Subcutaneous adipose tissue (tissue), 4 donors: ENCODE data around the gene LAMB4. TPM values are rescaled to one million over a fixed set of nuclear protein-coding genes. Genes with fewer than 3 reads are reported as not detected.

ENCODE experiments used
- CTCF ChIP-seq: fragments of 450-650 bp; IDR thresholded peaks from one replicate; pipeline ENCODE4 v1.5.1; 2016; ENCODE audit warnings: low read depth, mild to moderate bottlenecking, control low read depth, antibody characterized with exemption, moderate library complexity
- total RNA-seq, 4 donors: library from RNA; depleted of rRNA; stranded (reverse); fragments of >200 nt; gene quantifications; one replicate each; pipeline ENCODE4 v1.1.0, GENCODE V29; 2016

The LAMB4 gene
- total RNA-seq, 4 donors from 2014 or later: not detected

GRCh38 chr7:108001764-108002725 is 128.1 kb downstream of the LAMB4 start:
- no peak for TF ChIP-seq CTCF

- TF ChIP-seq CTCF: no peak
Observed at GRCh38 chr7:108000875-108001763, 129.0 kb downstream of the LAMB4 start.

- no peak for TF ChIP-seq CTCF
Observed at GRCh38 chr7:107999779-108000560, 130.2 kb downstream of the LAMB4 start.

GRCh38 chr7:107998660-107999480 is 131.3 kb downstream of the LAMB4 start:
- TF ChIP-seq CTCF: no peak

- TF ChIP-seq CTCF: no peak
Observed at GRCh38 chr7:107998150-107998549, 132.0 kb downstream of the LAMB4 start.

GRCh38 chr7:107996072-107996882 is 133.9 kb downstream of the LAMB4 start:
- TF ChIP-seq CTCF: no peak
